HepG2 (cell line): Measurements from ENCODE around the gene C20orf204.

Source experiments
- HDAC6 ChIP-seq: fragments of 200-600 bp; sonication (generic); IDR thresholded peaks from 2 replicates; pipeline ENCODE4 v1.7.0; 2017; ENCODE audit warnings: mild to moderate bottlenecking, antibody characterized with exemption, low read length, low read depth
- MAZ ChIP-seq, 2 experiments: sonication (generic) in 1 of 2; formaldehyde crosslinking in 1 of 2; IDR thresholded peaks; 2 replicates each; pipeline versions ENCODE4 v1.5.0 to v1.6.1; 2012 to 2020; ENCODE audit warnings: low read depth in 2 of 2, mild to moderate bottlenecking in 2 of 2, borderline replicate concordance in 1 of 2, improper control_type of control experiment in 1 of 2, low read length in 1 of 2, missing genetic modification reagents in 1 of 2, moderate library complexity in 1 of 2
- NBN ChIP-seq: fragments of 450-650 bp; conservative IDR thresholded peaks from 2 replicates; pipeline ENCODE4 v1.6.1; 2017
- NCOR1 ChIP-seq: fragments of 200-600 bp; sonication (generic); IDR thresholded peaks from 2 replicates; pipeline ENCODE4 v1.7.0; 2017; ENCODE audit warnings: antibody characterized with exemption, low read length, borderline replicate concordance
- ZBTB1 ChIP-seq: sonication (generic); formaldehyde crosslinking; IDR thresholded peaks from 2 replicates; pipeline ENCODE4 v1.4.0; 2020; ENCODE audit warnings: missing genetic modification reagents, borderline replicate concordance
- ZFP37 ChIP-seq: sonication (generic); formaldehyde crosslinking; IDR thresholded peaks from 2 replicates; pipeline ENCODE4 v1.4.0; 2020; ENCODE audit warnings: missing genetic modification reagents, borderline replicate concordance
- ZNF367 ChIP-seq: sonication (generic); formaldehyde crosslinking; IDR thresholded peaks from 2 replicates; pipeline ENCODE4 v1.4.0; 2020; ENCODE audit warnings: missing genetic modification reagents, borderline replicate concordance
- ZNF816 ChIP-seq: sonication (generic); formaldehyde crosslinking; IDR thresholded peaks from 2 replicates; pipeline ENCODE4 v1.8.0; 2022; ENCODE audit warnings: missing genetic modification reagents, mild to moderate bottlenecking, borderline replicate concordance
- TF ChIP-seq, protein P1 (sequence below): sonication (generic); formaldehyde crosslinking; IDR thresholded peaks from 2 replicates; pipeline ENCODE4 v1.5.0; 2020; ENCODE audit warnings: mild to moderate bottlenecking, missing genetic modification reagents, moderate library complexity
- TF ChIP-seq, protein P2 (sequence below): sonication (generic); formaldehyde crosslinking; IDR thresholded peaks from 2 replicates; pipeline ENCODE4 v1.4.0; 2020; ENCODE audit warnings: missing genetic modification reagents
- TF ChIP-seq, protein P3 (sequence below): conservative IDR thresholded peaks from 2 replicates; pipeline ENCODE4 v1.6.1; 2018; ENCODE audit warnings: missing genetic modification reagents
- TF ChIP-seq, protein P4 (sequence below): IDR thresholded peaks from 2 replicates; pipeline ENCODE4 v1.6.1; 2016
- TF ChIP-seq, protein P5 (sequence below): sonication (generic); formaldehyde crosslinking; IDR thresholded peaks from 2 replicates; pipeline ENCODE4 v1.8.0; 2022; ENCODE audit warnings: mild to moderate bottlenecking, missing genetic modification reagents, moderate library complexity

DNA sequence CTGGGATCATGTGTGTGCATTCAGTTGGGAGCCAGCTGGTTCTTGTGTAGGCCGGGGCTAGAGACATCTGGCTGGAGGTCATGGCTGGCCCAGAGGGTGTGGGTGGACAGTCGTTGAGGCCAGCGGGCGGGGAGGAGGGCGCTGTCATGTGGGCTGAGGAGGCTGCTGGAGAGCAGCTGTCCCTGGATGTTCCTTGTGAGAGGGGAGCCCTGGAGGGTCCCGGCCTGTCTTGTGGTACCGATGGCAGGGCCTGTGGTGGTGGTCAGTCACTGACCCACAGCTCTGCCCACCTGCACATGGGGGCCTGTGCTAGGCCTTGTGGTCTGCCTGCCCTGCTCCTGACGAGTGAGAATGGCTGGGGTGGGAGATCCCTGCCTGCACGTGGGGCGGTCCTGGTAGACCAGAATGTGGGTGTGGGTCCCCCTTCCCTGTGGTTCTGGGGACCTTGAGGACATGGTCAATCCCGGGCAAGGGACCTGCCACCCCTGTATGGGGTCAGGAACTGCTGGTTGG, 1.9 kb upstream of the C20orf204 start:
- TF ChIP-seq ZBTB1 (CRISPR knock-in tag) (no peak), NBN (no peak), ZFP37 (CRISPR knock-in tag) (no peak), ZNF367 (CRISPR knock-in tag) (no peak), HDAC6 (no peak), MAZ (IDR thresholded peaks at IDR 0.05; ENCODE audit: borderline replicate concordance, low read depth, low read length) (no peak), MAZ (CRISPR knock-in tag; IDR thresholded peaks at IDR 0.05; ENCODE audit: low read depth) (no peak), NCOR1 (no peak), ZNF816 (CRISPR knock-in tag) (no peak)
- TF ChIP-seq, protein P1, sequence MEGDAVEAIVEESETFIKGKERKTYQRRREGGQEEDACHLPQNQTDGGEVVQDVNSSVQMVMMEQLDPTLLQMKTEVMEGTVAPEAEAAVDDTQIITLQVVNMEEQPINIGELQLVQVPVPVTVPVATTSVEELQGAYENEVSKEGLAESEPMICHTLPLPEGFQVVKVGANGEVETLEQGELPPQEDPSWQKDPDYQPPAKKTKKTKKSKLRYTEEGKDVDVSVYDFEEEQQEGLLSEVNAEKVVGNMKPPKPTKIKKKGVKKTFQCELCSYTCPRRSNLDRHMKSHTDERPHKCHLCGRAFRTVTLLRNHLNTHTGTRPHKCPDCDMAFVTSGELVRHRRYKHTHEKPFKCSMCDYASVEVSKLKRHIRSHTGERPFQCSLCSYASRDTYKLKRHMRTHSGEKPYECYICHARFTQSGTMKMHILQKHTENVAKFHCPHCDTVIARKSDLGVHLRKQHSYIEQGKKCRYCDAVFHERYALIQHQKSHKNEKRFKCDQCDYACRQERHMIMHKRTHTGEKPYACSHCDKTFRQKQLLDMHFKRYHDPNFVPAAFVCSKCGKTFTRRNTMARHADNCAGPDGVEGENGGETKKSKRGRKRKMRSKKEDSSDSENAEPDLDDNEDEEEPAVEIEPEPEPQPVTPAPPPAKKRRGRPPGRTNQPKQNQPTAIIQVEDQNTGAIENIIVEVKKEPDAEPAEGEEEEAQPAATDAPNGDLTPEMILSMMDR = no peak
- TF ChIP-seq, protein P2, sequence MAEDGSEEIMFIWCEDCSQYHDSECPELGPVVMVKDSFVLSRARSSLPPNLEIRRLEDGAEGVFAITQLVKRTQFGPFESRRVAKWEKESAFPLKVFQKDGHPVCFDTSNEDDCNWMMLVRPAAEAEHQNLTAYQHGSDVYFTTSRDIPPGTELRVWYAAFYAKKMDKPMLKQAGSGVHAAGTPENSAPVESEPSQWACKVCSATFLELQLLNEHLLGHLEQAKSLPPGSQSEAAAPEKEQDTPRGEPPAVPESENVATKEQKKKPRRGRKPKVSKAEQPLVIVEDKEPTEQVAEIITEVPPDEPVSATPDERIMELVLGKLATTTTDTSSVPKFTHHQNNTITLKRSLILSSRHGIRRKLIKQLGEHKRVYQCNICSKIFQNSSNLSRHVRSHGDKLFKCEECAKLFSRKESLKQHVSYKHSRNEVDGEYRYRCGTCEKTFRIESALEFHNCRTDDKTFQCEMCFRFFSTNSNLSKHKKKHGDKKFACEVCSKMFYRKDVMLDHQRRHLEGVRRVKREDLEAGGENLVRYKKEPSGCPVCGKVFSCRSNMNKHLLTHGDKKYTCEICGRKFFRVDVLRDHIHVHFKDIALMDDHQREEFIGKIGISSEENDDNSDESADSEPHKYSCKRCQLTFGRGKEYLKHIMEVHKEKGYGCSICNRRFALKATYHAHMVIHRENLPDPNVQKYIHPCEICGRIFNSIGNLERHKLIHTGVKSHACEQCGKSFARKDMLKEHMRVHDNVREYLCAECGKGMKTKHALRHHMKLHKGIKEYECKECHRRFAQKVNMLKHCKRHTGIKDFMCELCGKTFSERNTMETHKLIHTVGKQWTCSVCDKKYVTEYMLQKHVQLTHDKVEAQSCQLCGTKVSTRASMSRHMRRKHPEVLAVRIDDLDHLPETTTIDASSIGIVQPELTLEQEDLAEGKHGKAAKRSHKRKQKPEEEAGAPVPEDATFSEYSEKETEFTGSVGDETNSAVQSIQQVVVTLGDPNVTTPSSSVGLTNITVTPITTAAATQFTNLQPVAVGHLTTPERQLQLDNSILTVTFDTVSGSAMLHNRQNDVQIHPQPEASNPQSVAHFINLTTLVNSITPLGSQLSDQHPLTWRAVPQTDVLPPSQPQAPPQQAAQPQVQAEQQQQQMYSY (CRISPR knock-in tag) = no peak
- TF ChIP-seq, protein P3, sequence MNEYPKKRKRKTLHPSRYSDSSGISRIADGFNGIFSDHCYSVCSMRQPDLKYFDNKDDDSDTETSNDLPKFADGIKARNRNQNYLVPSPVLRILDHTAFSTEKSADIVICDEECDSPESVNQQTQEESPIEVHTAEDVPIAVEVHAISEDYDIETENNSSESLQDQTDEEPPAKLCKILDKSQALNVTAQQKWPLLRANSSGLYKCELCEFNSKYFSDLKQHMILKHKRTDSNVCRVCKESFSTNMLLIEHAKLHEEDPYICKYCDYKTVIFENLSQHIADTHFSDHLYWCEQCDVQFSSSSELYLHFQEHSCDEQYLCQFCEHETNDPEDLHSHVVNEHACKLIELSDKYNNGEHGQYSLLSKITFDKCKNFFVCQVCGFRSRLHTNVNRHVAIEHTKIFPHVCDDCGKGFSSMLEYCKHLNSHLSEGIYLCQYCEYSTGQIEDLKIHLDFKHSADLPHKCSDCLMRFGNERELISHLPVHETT (CRISPR knock-in tag) = no peak
- TF ChIP-seq, protein P4, sequence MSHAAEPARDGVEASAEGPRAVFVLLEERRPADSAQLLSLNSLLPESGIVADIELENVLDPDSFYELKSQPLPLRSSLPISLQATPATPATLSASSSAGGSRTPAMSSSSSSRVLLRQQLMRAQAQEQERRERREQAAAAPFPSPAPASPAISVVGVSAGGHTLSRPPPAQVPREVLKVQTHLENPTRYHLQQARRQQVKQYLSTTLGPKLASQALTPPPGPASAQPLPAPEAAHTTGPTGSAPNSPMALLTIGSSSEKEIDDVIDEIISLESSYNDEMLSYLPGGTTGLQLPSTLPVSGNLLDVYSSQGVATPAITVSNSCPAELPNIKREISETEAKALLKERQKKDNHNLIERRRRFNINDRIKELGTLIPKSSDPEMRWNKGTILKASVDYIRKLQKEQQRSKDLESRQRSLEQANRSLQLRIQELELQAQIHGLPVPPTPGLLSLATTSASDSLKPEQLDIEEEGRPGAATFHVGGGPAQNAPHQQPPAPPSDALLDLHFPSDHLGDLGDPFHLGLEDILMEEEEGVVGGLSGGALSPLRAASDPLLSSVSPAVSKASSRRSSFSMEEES (CRISPR knock-in tag) = no peak
- TF ChIP-seq, protein P5, sequence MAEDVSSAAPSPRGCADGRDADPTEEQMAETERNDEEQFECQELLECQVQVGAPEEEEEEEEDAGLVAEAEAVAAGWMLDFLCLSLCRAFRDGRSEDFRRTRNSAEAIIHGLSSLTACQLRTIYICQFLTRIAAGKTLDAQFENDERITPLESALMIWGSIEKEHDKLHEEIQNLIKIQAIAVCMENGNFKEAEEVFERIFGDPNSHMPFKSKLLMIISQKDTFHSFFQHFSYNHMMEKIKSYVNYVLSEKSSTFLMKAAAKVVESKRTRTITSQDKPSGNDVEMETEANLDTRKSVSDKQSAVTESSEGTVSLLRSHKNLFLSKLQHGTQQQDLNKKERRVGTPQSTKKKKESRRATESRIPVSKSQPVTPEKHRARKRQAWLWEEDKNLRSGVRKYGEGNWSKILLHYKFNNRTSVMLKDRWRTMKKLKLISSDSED (CRISPR knock-in tag) = no peak
